ENCODE measurements around the gene XBP1. TPM values are rescaled to one million over a fixed set of nuclear protein-coding genes. Genes with fewer than 3 reads are reported as not detected.
A peak's percentile ranks its signal among the peaks of the same experiment; 100 is the strongest.

Gene XBP1
- total and polyA plus RNA-seq, 2 experiments from 2014 or later: 95.1 to 195 TPM

GRCh38 chr22:28831140-28832072 is 31.0 kb upstream of the XBP1 start:
- H3K4me2 ChIP-seq: no peak overlapping the region
- DNase-seq (ENCODE audit: low spot score): no peak
- no peak overlapping the region for H3K27ac ChIP-seq (ENCODE audit: low read depth)
- H3K4me1 Mint-ChIP-seq: no peaks in the 10 kb centered on the region; the same call in 2 of the 3 replicates
- no peaks in the 10 kb centered on the region for H3K79me2 ChIP-seq (replicated peaks; ENCODE audit: insufficient read depth)
- H3F3A ChIP-seq (replicated peaks; ENCODE audit: low read depth): peaks cover 3% of the 10 kb centered on the region
- H3K27ac Mint-ChIP-seq: peak overlapping the region; percentile 34; the same call in 1 of the 2 replicates
- H3K4me3 ChIP-seq: no peak overlapping the region
- H2AFZ ChIP-seq: no peak overlapping the region
- no peaks in the 10 kb centered on the region for H3K9me2 ChIP-seq (ENCODE audit: insufficient read depth)
- H4K20me1 ChIP-seq (replicated peaks; ENCODE audit: insufficient read depth): no peaks in the 10 kb centered on the region
- no peak for TF ChIP-seq NANOG (IDR thresholded peaks at IDR 0.05; ENCODE audit: borderline replicate concordance)
- TF ChIP-seq CREB1 (CRISPR knock-in tag; IDR thresholded peaks at IDR 0.05; ENCODE audit: low read depth): no peak
- no peak for TF ChIP-seq EZH2 (IDR thresholded peaks at IDR 0.05; ENCODE audit: low read depth, unreplicated experiment)
- no peak; a peak in 1 of 4 replicates for TF ChIP-seq CTCF (conservative IDR thresholded peaks at IDR 0.05; ENCODE audit: low read depth in 2 of 2)
- no peak for TF ChIP-seq STAT1 (IDR thresholded peaks at IDR 0.05; ENCODE audit: unreplicated experiment)
- no peak for TF ChIP-seq POLR2AphosphoS5 (IDR thresholded peaks at IDR 0.05; ENCODE audit: low read depth)
- no peak for TF ChIP-seq JUNB (IDR thresholded peaks at IDR 0.05; ENCODE audit: unreplicated experiment)
- TF ChIP-seq ZNF462 (CRISPR knock-in tag; IDR thresholded peaks at IDR 0.05): no peak
- no peak for TF ChIP-seq REST (IDR thresholded peaks at IDR 0.05; ENCODE audit: unreplicated experiment)
- no peak for TF ChIP-seq ETS1 (IDR thresholded peaks at IDR 0.05)
- H3K9me3 Mint-ChIP-seq: no peaks in the 10 kb centered on the region
- peaks cover 8% of the 10 kb centered on the region for H3K27me3 Mint-ChIP-seq (ENCODE audit: insufficient read depth, low read depth, poor library complexity)
- no peaks in the 10 kb centered on the region for H3K4me1 ChIP-seq (ENCODE audit: insufficient read depth)
- H3K4me3 Mint-ChIP-seq: no peak overlapping the region
- H3K36me3 Mint-ChIP-seq (ENCODE audit: low read depth): no peaks in the 10 kb centered on the region; the same call in 2 of the 3 replicates
- no peaks in the 10 kb centered on the region for H3K27me3 ChIP-seq (ENCODE audit: insufficient read depth)
- ATAC-seq: no peak
- no peaks in the 10 kb centered on the region for H3K36me3 ChIP-seq (ENCODE audit: insufficient read depth)
